Vagina (tissue), 2 donors: ENCODE measurements around the gene COA1.
"Not testable (repeated sequence)": the region's sequence is repeated elsewhere in the genome, so short reads cannot be mapped to it uniquely, and the experiment has no call there.

Experiments used
- CTCF ChIP-seq, 3 experiments: fragments of 450-650 bp in 2 of 3; fragments of 200-600 bp in 1 of 3; sonication (generic) in 1 of 3; IDR thresholded peaks; one replicate each; pipeline ENCODE4 v1.5.1; 2017 to 2019; ENCODE audit warnings: antibody characterized with exemption in 3 of 3, mild to moderate bottlenecking in 2 of 3, moderate library complexity in 2 of 3
- POLR2A ChIP-seq, 2 donors: fragments of 450-650 bp; IDR thresholded peaks; one replicate each; pipeline ENCODE4 v1.6.1; 2017; ENCODE audit warnings: antibody characterized with exemption in 2 of 2, mild to moderate bottlenecking in 2 of 2, moderate library complexity in 2 of 2
- POLR2AphosphoS5 ChIP-seq, 2 donors: sonication (generic); formaldehyde crosslinking; IDR thresholded peaks; one replicate each; pipeline ENCODE4 v1.9.0; 2017; ENCODE audit warnings: antibody characterized with exemption in 2 of 2, mild to moderate bottlenecking in 2 of 2, low read depth in 1 of 2; ENCODE audit not compliant: insufficient read depth in 1 of 2

- not testable (repeated sequence) for TF ChIP-seq POLR2A (IDR thresholded peaks at IDR 0.05); POLR2AphosphoS5 (IDR thresholded peaks at IDR 0.05; ENCODE audit: insufficient read depth in 1 of 2, low read depth in 1 of 2); CTCF (IDR thresholded peaks at IDR 0.05)
Observed at GRCh38 chr7:43734575-43735332, 5.4 kb upstream of the COA1 start.
